AG09319 (cell line): ENCODE results near the gene TMCC1.

Experiments
- DNase-seq: peaks from one replicate; pipeline ENCODE4 v3.0.0-alpha.2; 2010; ENCODE audit warnings: low read depth; ENCODE audit errors: extremely low read depth
- TF ChIP-seq, protein P1 (sequence below): IDR thresholded peaks from 2 replicates; pipeline ENCODE4 v1.5.1; 2011; ENCODE audit warnings: low read depth, mild to moderate bottlenecking, inconsistent platforms, low read length, moderate library complexity

The TMCC1 gene

DNA sequence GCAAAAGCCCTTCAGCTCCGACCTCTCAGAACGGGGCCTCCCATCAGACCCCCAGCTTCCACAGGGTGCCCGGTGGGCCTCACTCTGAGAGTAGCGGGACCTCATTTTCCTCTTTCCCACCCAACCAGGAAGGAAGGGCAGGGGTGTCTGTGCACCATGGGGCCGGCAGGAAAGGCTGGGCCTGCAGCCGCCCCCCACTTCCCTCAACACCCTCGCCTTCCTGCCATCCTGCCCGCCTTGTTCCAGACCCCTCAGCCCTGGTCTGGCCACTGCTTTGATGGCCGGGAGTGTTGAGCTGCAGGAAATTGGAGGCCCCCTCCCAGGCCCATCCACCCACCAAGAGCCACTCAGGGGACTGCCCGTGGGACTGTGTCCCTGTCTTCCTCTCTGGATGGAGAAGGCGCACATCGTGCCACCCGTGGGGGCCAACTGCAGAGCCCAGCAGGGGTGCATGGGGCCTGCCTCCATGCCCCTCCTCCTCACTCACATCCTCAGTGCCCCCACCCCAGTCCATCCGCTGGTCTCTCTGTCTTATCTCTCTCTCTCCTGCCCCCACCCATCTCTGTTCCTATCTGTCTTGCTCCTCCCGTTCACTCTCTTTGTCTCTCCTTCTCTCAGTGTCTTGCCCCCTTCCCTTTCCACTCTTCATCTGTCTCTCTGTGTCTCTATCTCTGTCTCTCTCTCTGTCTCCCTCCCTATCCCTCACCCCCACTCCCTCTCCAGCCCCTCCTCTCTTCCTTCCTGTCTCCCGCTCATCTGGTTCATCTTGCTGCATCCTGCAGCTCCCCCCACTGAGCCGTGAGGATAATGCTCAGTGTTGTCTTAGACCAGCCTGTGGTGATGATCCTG lies 285.2 kb downstream of the TMCC1 start:
- TF ChIP-seq, protein P1, sequence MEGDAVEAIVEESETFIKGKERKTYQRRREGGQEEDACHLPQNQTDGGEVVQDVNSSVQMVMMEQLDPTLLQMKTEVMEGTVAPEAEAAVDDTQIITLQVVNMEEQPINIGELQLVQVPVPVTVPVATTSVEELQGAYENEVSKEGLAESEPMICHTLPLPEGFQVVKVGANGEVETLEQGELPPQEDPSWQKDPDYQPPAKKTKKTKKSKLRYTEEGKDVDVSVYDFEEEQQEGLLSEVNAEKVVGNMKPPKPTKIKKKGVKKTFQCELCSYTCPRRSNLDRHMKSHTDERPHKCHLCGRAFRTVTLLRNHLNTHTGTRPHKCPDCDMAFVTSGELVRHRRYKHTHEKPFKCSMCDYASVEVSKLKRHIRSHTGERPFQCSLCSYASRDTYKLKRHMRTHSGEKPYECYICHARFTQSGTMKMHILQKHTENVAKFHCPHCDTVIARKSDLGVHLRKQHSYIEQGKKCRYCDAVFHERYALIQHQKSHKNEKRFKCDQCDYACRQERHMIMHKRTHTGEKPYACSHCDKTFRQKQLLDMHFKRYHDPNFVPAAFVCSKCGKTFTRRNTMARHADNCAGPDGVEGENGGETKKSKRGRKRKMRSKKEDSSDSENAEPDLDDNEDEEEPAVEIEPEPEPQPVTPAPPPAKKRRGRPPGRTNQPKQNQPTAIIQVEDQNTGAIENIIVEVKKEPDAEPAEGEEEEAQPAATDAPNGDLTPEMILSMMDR: peak; percentile 33
- no peak for DNase-seq

GRCh38 chr3:129607391-129608068 lies 286.0 kb downstream of the TMCC1 start:
- TF ChIP-seq, protein P1: no peak
- no peak for DNase-seq

- TF ChIP-seq, protein P1: no peak
- no peak for DNase-seq
Observed at GRCh38 chr3:129606636-129607390, 286.7 kb downstream of the TMCC1 start, which contains the start of gene PLXND1. TSS of gene PLXND1 (minus strand) at chr3:129606676. CDS start at chr3:129606639, 37 bp downstream.

GRCh38 chr3:129605922-129606635 lies 287.4 kb downstream of the TMCC1 start:
- TF ChIP-seq, protein P1: no peak
- no peak for DNase-seq

- no peak for DNase-seq
- TF ChIP-seq, protein P1: peak; percentile 9
Observed at GRCh38 chr3:129605203-129605921, 288.1 kb downstream of the TMCC1 start.

- TF ChIP-seq, protein P1: no peak
- DNase-seq: no peak
Observed at GRCh38 chr3:129604767-129605166, 288.7 kb downstream of the TMCC1 start.
